Nephron (organoid): ENCODE measurements around the gene SHISA9.

ENCODE experiments used
- H3K27ac Mint-ChIP-seq, 3 experiments: 2 replicates each; pipeline ENCODE4 v1.8.0; 2020; ENCODE audit warnings: mixed read lengths in 3 of 3, mild to moderate bottlenecking in 2 of 3, moderate library complexity in 1 of 3
- H3K27me3 Mint-ChIP-seq: 2 replicates; pipeline ENCODE4 v1.8.0; 2021; ENCODE audit warnings: low read depth, mild to moderate bottlenecking, moderate library complexity, mixed read lengths
- H3K36me3 Mint-ChIP-seq: 2 replicates; pipeline ENCODE4 v1.8.0; 2020; ENCODE audit warnings: low read depth, mixed read lengths
- H3K4me1 Mint-ChIP-seq: 2 replicates; pipeline ENCODE4 v1.8.0; 2020; ENCODE audit warnings: mixed read lengths
- H3K4me3 Mint-ChIP-seq, 3 experiments: 2 replicates each; pipeline ENCODE4 v1.8.0; 2020; ENCODE audit warnings: mild to moderate bottlenecking in 3 of 3, mixed read lengths in 3 of 3, moderate library complexity in 2 of 3
- H3K9me3 Mint-ChIP-seq: 2 replicates; pipeline ENCODE4 v1.8.0; 2020; ENCODE audit warnings: mixed read lengths
- TF ChIP-seq, protein P1 (sequence below), 3 experiments: fragments of 200-600 bp; sonication (generic); IDR thresholded peaks; one replicate each; pipeline ENCODE4 v1.5.0; 2021; ENCODE audit warnings: antibody characterized with exemption in 3 of 3; ENCODE audit not compliant: unreplicated experiment in 3 of 3

Gene SHISA9

DNA sequence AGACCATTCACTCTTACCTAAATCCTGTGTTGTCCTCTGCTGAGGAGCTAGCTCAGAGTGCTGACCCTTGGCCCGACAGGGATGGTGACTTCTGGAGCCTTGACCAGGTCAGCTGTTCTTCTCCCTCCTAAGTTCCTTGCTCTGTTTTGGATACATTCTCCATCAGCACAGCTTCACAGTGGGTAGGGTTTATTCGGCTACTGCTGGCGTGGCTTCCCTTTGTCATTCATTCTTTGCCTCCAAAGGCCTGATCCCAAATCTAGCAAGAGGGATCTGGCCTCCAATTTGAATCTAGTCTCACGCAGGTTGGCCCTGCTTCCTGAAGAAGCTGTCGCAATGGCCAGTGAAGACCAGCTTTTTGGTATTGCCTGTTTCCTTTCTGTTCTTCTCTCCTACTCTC lies 116.6 kb downstream of the SHISA9 start:
- Mint-ChIP-seq H3K27ac (no peak overlapping the region), H3K9me3 (no peaks in the 10 kb centered on the region), H3K27me3 (no peaks in the 10 kb centered on the region), H3K4me1 (no peaks in the 10 kb centered on the region), H3K4me3 (no peak overlapping the region), H3K36me3 (no peaks in the 10 kb centered on the region)
- TF ChIP-seq, protein P1, sequence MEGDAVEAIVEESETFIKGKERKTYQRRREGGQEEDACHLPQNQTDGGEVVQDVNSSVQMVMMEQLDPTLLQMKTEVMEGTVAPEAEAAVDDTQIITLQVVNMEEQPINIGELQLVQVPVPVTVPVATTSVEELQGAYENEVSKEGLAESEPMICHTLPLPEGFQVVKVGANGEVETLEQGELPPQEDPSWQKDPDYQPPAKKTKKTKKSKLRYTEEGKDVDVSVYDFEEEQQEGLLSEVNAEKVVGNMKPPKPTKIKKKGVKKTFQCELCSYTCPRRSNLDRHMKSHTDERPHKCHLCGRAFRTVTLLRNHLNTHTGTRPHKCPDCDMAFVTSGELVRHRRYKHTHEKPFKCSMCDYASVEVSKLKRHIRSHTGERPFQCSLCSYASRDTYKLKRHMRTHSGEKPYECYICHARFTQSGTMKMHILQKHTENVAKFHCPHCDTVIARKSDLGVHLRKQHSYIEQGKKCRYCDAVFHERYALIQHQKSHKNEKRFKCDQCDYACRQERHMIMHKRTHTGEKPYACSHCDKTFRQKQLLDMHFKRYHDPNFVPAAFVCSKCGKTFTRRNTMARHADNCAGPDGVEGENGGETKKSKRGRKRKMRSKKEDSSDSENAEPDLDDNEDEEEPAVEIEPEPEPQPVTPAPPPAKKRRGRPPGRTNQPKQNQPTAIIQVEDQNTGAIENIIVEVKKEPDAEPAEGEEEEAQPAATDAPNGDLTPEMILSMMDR (IDR thresholded peaks at IDR 0.05; ENCODE audit: unreplicated experiment in 3 of 3): no peak

DNA sequence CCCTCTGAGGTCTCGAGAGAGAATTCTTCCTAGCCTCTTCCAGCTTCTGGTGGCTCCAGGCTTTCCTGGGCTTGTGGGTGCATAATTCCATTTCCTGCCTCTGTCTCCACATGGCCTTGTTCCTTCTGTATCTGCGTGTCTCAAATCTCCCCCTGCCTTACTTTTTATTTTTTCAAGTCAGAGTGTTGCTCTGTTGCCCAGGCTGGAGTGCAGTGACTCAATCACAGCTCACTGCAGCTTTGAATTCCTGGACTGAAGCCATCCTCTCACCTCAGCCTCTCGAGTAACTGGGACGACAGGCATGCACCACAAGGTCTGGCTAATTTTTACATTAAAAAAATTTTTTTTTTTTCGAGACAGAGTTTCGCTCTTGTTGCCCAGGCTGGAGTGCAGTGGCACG lies 120.6 kb downstream of the SHISA9 start:
- no peaks in the 10 kb centered on the region for H3K27me3 Mint-ChIP-seq
- H3K27ac Mint-ChIP-seq: no peak overlapping the region
- H3K9me3 Mint-ChIP-seq: peaks cover 2% of the 10 kb centered on the region
- H3K4me1 Mint-ChIP-seq: no peaks in the 10 kb centered on the region
- H3K4me3 Mint-ChIP-seq: no peak overlapping the region
- TF ChIP-seq, protein P1 (IDR thresholded peaks at IDR 0.05; ENCODE audit: unreplicated experiment in 3 of 3): no peak
- no peaks in the 10 kb centered on the region for H3K36me3 Mint-ChIP-seq

DNA sequence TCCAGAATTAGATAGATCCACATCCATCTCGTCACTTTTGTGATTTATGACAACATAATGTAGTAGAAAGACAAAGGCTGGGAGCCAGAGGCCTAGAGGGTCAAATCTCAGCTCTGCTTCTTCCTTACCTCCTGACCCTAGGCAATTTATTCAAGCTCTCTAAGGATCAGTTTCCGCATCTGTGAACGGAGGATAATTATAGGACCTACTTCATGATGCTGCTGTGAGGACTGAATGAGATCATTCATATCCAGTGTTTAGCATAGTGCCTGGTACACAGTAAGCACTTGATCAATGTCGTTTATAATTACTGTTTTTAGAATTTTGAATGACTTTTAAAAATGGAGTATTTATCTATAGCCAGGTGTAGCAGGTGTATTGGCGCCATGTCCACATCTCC lies 128.4 kb downstream of the SHISA9 start:
- H3K4me1 Mint-ChIP-seq: no peaks in the 10 kb centered on the region
- peaks cover 2% of the 10 kb centered on the region for H3K9me3 Mint-ChIP-seq
- no peaks in the 10 kb centered on the region for H3K36me3 Mint-ChIP-seq
- H3K27ac Mint-ChIP-seq: no peak overlapping the region
- H3K4me3 Mint-ChIP-seq: no peak overlapping the region
- no peaks in the 10 kb centered on the region for H3K27me3 Mint-ChIP-seq
- TF ChIP-seq, protein P1 (IDR thresholded peaks at IDR 0.05; ENCODE audit: unreplicated experiment in 3 of 3): no peak

DNA sequence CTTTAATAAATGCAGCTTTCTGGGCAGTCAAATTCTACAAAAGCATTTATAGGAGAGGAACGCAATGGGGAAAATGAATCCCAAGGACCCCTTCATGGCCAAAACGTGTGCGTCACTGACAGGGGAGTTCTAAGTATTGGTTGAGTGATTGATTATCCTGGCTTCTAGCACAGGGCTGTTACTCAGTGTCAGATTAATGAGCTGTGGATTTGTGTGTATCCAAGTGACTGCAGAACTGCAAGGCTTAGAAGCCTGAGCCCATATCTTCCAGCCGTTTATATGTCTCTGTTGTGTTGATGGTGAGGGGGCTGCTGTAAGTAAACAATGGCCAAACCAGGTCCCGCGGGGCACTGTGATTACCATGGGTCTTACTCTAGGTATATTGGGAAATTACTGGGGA lies 129.4 kb downstream of the SHISA9 start:
- Mint-ChIP-seq H3K4me3 (no peak overlapping the region), H3K27me3 (no peaks in the 10 kb centered on the region), H3K36me3 (no peaks in the 10 kb centered on the region), H3K9me3 (peaks cover 2% of the 10 kb centered on the region), H3K4me1 (no peaks in the 10 kb centered on the region), H3K27ac (no peak overlapping the region)
- TF ChIP-seq, protein P1 (IDR thresholded peaks at IDR 0.05; ENCODE audit: unreplicated experiment in 3 of 3): no peak

DNA sequence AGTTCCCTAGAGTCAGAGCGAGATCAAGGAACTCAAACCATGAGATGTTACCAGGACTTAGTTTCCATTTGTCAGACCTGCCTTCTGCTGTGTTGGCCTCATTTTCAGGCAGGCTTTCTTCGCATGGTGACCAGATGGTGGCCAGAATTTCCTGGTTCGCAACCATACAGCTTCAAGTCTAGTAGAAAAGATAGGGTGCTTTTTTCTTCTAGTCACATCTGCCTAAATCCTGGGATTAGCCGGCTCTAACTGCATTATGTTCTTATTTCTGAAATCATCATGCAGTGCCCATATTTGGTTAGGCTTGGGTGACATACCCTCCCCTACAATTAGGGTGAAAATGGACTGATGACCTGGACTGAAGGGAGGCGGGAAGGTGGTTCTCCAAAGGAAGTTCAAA lies 131.5 kb downstream of the SHISA9 start:
- H3K4me1 Mint-ChIP-seq: no peaks in the 10 kb centered on the region
- H3K4me3 Mint-ChIP-seq: no peak overlapping the region

DNA sequence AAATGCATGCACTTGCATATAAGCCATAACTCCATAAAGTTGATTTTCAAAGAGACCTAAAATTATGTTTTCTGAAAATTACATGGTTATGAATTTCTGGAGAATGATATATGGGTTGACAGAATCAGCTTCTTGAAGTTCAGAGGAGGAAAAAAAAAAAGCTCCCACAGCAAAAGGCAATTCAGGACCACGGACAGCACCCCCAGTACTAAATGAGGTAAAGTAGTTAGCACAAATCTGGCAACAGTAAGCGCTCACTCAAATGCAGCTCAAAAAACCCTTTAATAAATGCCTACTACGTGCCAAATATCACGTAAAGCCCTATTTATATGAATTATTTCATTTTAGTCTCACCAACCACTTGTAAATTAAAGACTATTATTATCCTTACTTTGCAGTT lies 135.2 kb downstream of the SHISA9 start:
- H3K27me3 Mint-ChIP-seq: no peaks in the 10 kb centered on the region
- H3K4me1 Mint-ChIP-seq: no peaks in the 10 kb centered on the region
- no peak overlapping the region for H3K27ac Mint-ChIP-seq
- H3K9me3 Mint-ChIP-seq: no peaks in the 10 kb centered on the region
- TF ChIP-seq, protein P1 (IDR thresholded peaks at IDR 0.05; ENCODE audit: unreplicated experiment in 3 of 3): no peak
- no peak overlapping the region for H3K4me3 Mint-ChIP-seq
- no peaks in the 10 kb centered on the region for H3K36me3 Mint-ChIP-seq

More for the DNA sequence above, 131.5 kb downstream of the SHISA9 start:
- H3K36me3 Mint-ChIP-seq: no peaks in the 10 kb centered on the region
- H3K9me3 Mint-ChIP-seq: no peaks in the 10 kb centered on the region
- no peak overlapping the region for H3K27ac Mint-ChIP-seq
- TF ChIP-seq, protein P1 (IDR thresholded peaks at IDR 0.05; ENCODE audit: unreplicated experiment in 3 of 3): no peak
- no peaks in the 10 kb centered on the region for H3K27me3 Mint-ChIP-seq
